ENCODE data around the gene SLC8B1.

SLC8B1 gene

GRCh38 chr12:113334786-113335539 lies at the start of gene SLC8B1:
TSS of gene SLC8B1 (minus strand) at chr12:113335109. CDS start at chr12:113332878, 2,231 bp downstream.
- H3K4me1 Mint-ChIP-seq (ENCODE audit: low read depth): peaks cover 37% of the 10 kb centered on the region
- H3K36me3 Mint-ChIP-seq (ENCODE audit: low read depth): peaks cover 33% of the 10 kb centered on the region
- H3K27ac Mint-ChIP-seq: peak within 1 kb of the TSS; percentile 86
- peak; percentile 97 for DNase-seq
- H3K9me3 Mint-ChIP-seq: no peaks in the 10 kb centered on the region
- H3K27me3 Mint-ChIP-seq: no peaks in the 10 kb centered on the region
- H3K4me3 Mint-ChIP-seq: peak within 1 kb of the TSS; percentile 98

GRCh38 chr12:113382206-113382605 lies 47.3 kb upstream of the SLC8B1 start:
- no peak overlapping the region for H3K27ac Mint-ChIP-seq
- no peaks in the 10 kb centered on the region for H3K27me3 Mint-ChIP-seq
- no peak for DNase-seq
- H3K4me3 Mint-ChIP-seq: no peak overlapping the region
- H3K9me3 Mint-ChIP-seq: no peaks in the 10 kb centered on the region
- H3K4me1 Mint-ChIP-seq (ENCODE audit: low read depth): no peaks in the 10 kb centered on the region
- H3K36me3 Mint-ChIP-seq (ENCODE audit: low read depth): peaks cover 62% of the 10 kb centered on the region

- Mint-ChIP-seq H3K27ac (no peak overlapping the region), H3K36me3 (ENCODE audit: low read depth) (peaks cover 64% of the 10 kb centered on the region), H3K4me1 (ENCODE audit: low read depth) (no peaks in the 10 kb centered on the region), H3K4me3 (no peak overlapping the region), H3K9me3 (no peaks in the 10 kb centered on the region), H3K27me3 (no peaks in the 10 kb centered on the region)
- DNase-seq: no peak
Observed at GRCh38 chr12:113381220-113381619, 46.3 kb upstream of the SLC8B1 start.

- Mint-ChIP-seq H3K4me3 (no peak overlapping the region), H3K9me3 (no peaks in the 10 kb centered on the region), H3K4me1 (ENCODE audit: low read depth) (no peaks in the 10 kb centered on the region), H3K36me3 (ENCODE audit: low read depth) (peaks cover 63% of the 10 kb centered on the region), H3K27me3 (no peaks in the 10 kb centered on the region), H3K27ac (no peak overlapping the region)
- no peak for DNase-seq
Observed at GRCh38 chr12:113378291-113378690, 43.4 kb upstream of the SLC8B1 start.

- Mint-ChIP-seq H3K27me3 (no peaks in the 10 kb centered on the region), H3K4me3 (no peak overlapping the region), H3K9me3 (no peaks in the 10 kb centered on the region), H3K4me1 (ENCODE audit: low read depth) (no peaks in the 10 kb centered on the region), H3K36me3 (ENCODE audit: low read depth) (peaks cover 64% of the 10 kb centered on the region), H3K27ac (no peak overlapping the region)
- DNase-seq: no peak
Observed at GRCh38 chr12:113374823-113375428, 40.0 kb upstream of the SLC8B1 start.

GRCh38 chr12:113373969-113374368 lies 39.1 kb upstream of the SLC8B1 start:
- H3K4me3 Mint-ChIP-seq: no peak overlapping the region
- no peaks in the 10 kb centered on the region for H3K9me3 Mint-ChIP-seq
- peaks cover 67% of the 10 kb centered on the region for H3K36me3 Mint-ChIP-seq (ENCODE audit: low read depth)
- DNase-seq: no peak
- no peak overlapping the region for H3K27ac Mint-ChIP-seq
- H3K27me3 Mint-ChIP-seq: no peaks in the 10 kb centered on the region
- no peaks in the 10 kb centered on the region for H3K4me1 Mint-ChIP-seq (ENCODE audit: low read depth)

- no peaks in the 10 kb centered on the region for H3K9me3 Mint-ChIP-seq
- no peaks in the 10 kb centered on the region for H3K4me1 Mint-ChIP-seq (ENCODE audit: low read depth)
Observed at GRCh38 chr12:113373440-113373839, 38.5 kb upstream of the SLC8B1 start.

GRCh38 chr12:113372371-113372770 lies 37.5 kb upstream of the SLC8B1 start:
- no peak for DNase-seq
- Mint-ChIP-seq H3K9me3 (no peaks in the 10 kb centered on the region), H3K4me3 (no peak overlapping the region), H3K27me3 (no peaks in the 10 kb centered on the region), H3K4me1 (ENCODE audit: low read depth) (no peaks in the 10 kb centered on the region), H3K36me3 (ENCODE audit: low read depth) (peaks cover 71% of the 10 kb centered on the region), H3K27ac (no peak overlapping the region)

More at GRCh38 chr12:113373440-113373839, 38.5 kb upstream of the SLC8B1 start:
- no peak overlapping the region for H3K27ac Mint-ChIP-seq
- DNase-seq: no peak
- H3K27me3 Mint-ChIP-seq: no peaks in the 10 kb centered on the region
- peaks cover 72% of the 10 kb centered on the region for H3K36me3 Mint-ChIP-seq (ENCODE audit: low read depth)
- no peak overlapping the region for H3K4me3 Mint-ChIP-seq

- peaks cover 65% of the 10 kb centered on the region for H3K36me3 Mint-ChIP-seq (ENCODE audit: low read depth)
- H3K9me3 Mint-ChIP-seq: no peaks in the 10 kb centered on the region
- no peaks in the 10 kb centered on the region for H3K4me1 Mint-ChIP-seq (ENCODE audit: low read depth)
- no peak overlapping the region for H3K4me3 Mint-ChIP-seq
- H3K27me3 Mint-ChIP-seq: no peaks in the 10 kb centered on the region
- no peak overlapping the region for H3K27ac Mint-ChIP-seq
- no peak for DNase-seq
Observed at GRCh38 chr12:113371808-113372207, 36.9 kb upstream of the SLC8B1 start.

GRCh38 chr12:113370923-113371682 lies 36.2 kb upstream of the SLC8B1 start:
- peaks cover 60% of the 10 kb centered on the region for H3K36me3 Mint-ChIP-seq (ENCODE audit: low read depth)

GRCh38 chr12:113369391-113369985 lies 34.6 kb upstream of the SLC8B1 start:
- DNase-seq: no peak
- no peaks in the 10 kb centered on the region for H3K27me3 Mint-ChIP-seq
- H3K36me3 Mint-ChIP-seq (ENCODE audit: low read depth): peaks cover 56% of the 10 kb centered on the region
- no peaks in the 10 kb centered on the region for H3K9me3 Mint-ChIP-seq
- no peaks in the 10 kb centered on the region for H3K4me1 Mint-ChIP-seq (ENCODE audit: low read depth)
- H3K27ac Mint-ChIP-seq: no peak overlapping the region
- no peak overlapping the region for H3K4me3 Mint-ChIP-seq

More at GRCh38 chr12:113370923-113371682, 36.2 kb upstream of the SLC8B1 start:
- H3K4me3 Mint-ChIP-seq: no peak overlapping the region
- no peaks in the 10 kb centered on the region for H3K27me3 Mint-ChIP-seq
- H3K27ac Mint-ChIP-seq: no peak overlapping the region
- no peaks in the 10 kb centered on the region for H3K9me3 Mint-ChIP-seq
- no peaks in the 10 kb centered on the region for H3K4me1 Mint-ChIP-seq (ENCODE audit: low read depth)
- DNase-seq: no peak

GRCh38 chr12:113368331-113368730 lies 33.4 kb upstream of the SLC8B1 start:
- no peak overlapping the region for H3K27ac Mint-ChIP-seq
- H3K27me3 Mint-ChIP-seq: no peaks in the 10 kb centered on the region
- no peak for DNase-seq
- H3K4me3 Mint-ChIP-seq: no peak overlapping the region
- no peaks in the 10 kb centered on the region for H3K4me1 Mint-ChIP-seq (ENCODE audit: low read depth)
- peaks cover 58% of the 10 kb centered on the region for H3K36me3 Mint-ChIP-seq (ENCODE audit: low read depth)
- no peaks in the 10 kb centered on the region for H3K9me3 Mint-ChIP-seq

- no peak for DNase-seq
- Mint-ChIP-seq H3K4me3 (no peak overlapping the region), H3K27ac (no peak overlapping the region), H3K4me1 (ENCODE audit: low read depth) (peaks cover 2% of the 10 kb centered on the region), H3K27me3 (no peaks in the 10 kb centered on the region), H3K9me3 (no peaks in the 10 kb centered on the region), H3K36me3 (ENCODE audit: low read depth) (peaks cover 47% of the 10 kb centered on the region)
Observed at GRCh38 chr12:113366827-113367226, 31.9 kb upstream of the SLC8B1 start.

- Mint-ChIP-seq H3K27ac (no peak overlapping the region), H3K36me3 (ENCODE audit: low read depth) (peaks cover 47% of the 10 kb centered on the region), H3K4me3 (no peak overlapping the region), H3K27me3 (no peaks in the 10 kb centered on the region), H3K9me3 (no peaks in the 10 kb centered on the region), H3K4me1 (ENCODE audit: low read depth) (peaks cover 6% of the 10 kb centered on the region)
- DNase-seq: no peak
Observed at GRCh38 chr12:113365639-113366395, 30.9 kb upstream of the SLC8B1 start.

All from activated T-cell treated with anti-CD3 and anti-CD28 coated beads, Interleukin-2, amount 50 U/mL, for 24 hours (primary cell).